Mesendoderm (in vitro differentiated cells): ENCODE data around the gene ATP1A1.
A peak's percentile ranks its signal among the peaks of the same experiment; 100 is the strongest.

Experiments used
- DNase-seq: peaks from one replicate; pipeline ENCODE4 v3.0.0; 2013
- H2AK5ac ChIP-seq: 2 replicates; pipeline ENCODE4 v1.6.1; 2013; ENCODE audit warnings: low read length, inconsistent platforms
- H2BK120ac ChIP-seq: 2 replicates; pipeline ENCODE4 v1.6.1; 2013; ENCODE audit warnings: low read depth, mild to moderate bottlenecking, low read length, moderate library complexity, mixed read lengths
- H2BK15ac ChIP-seq: replicated peaks from 2 replicates; pipeline ENCODE4 v1.6.1; 2013; ENCODE audit warnings: low read depth, mild to moderate bottlenecking, moderate library complexity
- H2BK5ac ChIP-seq: 2 replicates; pipeline ENCODE4 v1.6.1; 2013; ENCODE audit warnings: low read length, inconsistent platforms
- H3K18ac ChIP-seq: 2 replicates; pipeline ENCODE4 v1.6.1; 2013; ENCODE audit warnings: mild to moderate bottlenecking, low read length, mixed read lengths
- H3K23ac ChIP-seq: one replicate; pipeline ENCODE4 v1.6.1; 2013; ENCODE audit warnings: low read length
- H3K27ac ChIP-seq: 2 replicates; pipeline ENCODE4 v1.5.1; 2013; ENCODE audit warnings: low read depth, mild to moderate bottlenecking, inconsistent platforms, low read length, moderate library complexity
- H3K27me3 ChIP-seq: 2 replicates; pipeline ENCODE4 v1.6.1; 2013; ENCODE audit warnings: low read length, control low read depth, mild to moderate bottlenecking, inconsistent platforms; ENCODE audit not compliant: insufficient read depth, poor library complexity
- H3K36me3 ChIP-seq: 2 replicates; pipeline ENCODE4 v1.6.1; 2013; ENCODE audit warnings: low read length, inconsistent platforms; ENCODE audit not compliant: control insufficient read depth, insufficient read depth
- H3K4ac ChIP-seq: one replicate; pipeline ENCODE4 v1.6.1; 2013; ENCODE audit warnings: low read depth, mild to moderate bottlenecking, low read length, moderate library complexity
- H3K4me1 ChIP-seq: 2 replicates; pipeline ENCODE4 v1.6.1; 2013; ENCODE audit warnings: low read depth, low read length, inconsistent platforms; ENCODE audit not compliant: control insufficient read depth
- H3K4me2 ChIP-seq: 2 replicates; pipeline ENCODE4 v1.6.1; 2013; ENCODE audit warnings: low read length
- H3K4me3 ChIP-seq: 2 replicates; pipeline ENCODE4 v1.5.1; 2013; ENCODE audit warnings: mild to moderate bottlenecking, low read length
- H3K56ac ChIP-seq: one replicate; pipeline ENCODE4 v1.6.1; 2013; ENCODE audit warnings: low read length
- H3K79me1 ChIP-seq: 2 replicates; pipeline ENCODE4 v1.6.1; 2013; ENCODE audit warnings: low read length, inconsistent platforms
- H3K79me2 ChIP-seq: 2 replicates; pipeline ENCODE4 v1.6.1; 2013; ENCODE audit warnings: mild to moderate bottlenecking, low read length; ENCODE audit not compliant: control insufficient read depth, insufficient read depth
- H3K9ac ChIP-seq: 2 replicates; pipeline ENCODE4 v1.6.1; 2013; ENCODE audit warnings: low read length, inconsistent platforms
- H4K5ac ChIP-seq: one replicate; pipeline ENCODE4 v1.6.1; 2013; ENCODE audit warnings: low read length
- H4K8ac ChIP-seq: one replicate; pipeline ENCODE4 v1.6.1; 2013; ENCODE audit warnings: low read depth, mild to moderate bottlenecking, control low read depth, low read length, moderate library complexity
- WGBS: extraction: QIAGEN DNeasy Blood & Tissue Kit; methylation state at CpG from one replicate; pipeline ENCODE4 v1.1.7; 2013; ENCODE audit warnings: low lambda C conversion rate, missing lambda C conversion rate; ENCODE audit not compliant: insufficient coverage; ENCODE audit errors: extremely low coverage; 5-methylcytosine and 5-hydroxymethylcytosine counted together

Gene ATP1A1

GRCh38 chr1:116367256-116367945 is 5.6 kb upstream of the ATP1A1 start:
- no peaks in the 10 kb centered on the region for H3K4me1 ChIP-seq
- H2AK5ac ChIP-seq = no peak overlapping the region
- no peak overlapping the region for H3K56ac ChIP-seq
- H3K18ac ChIP-seq = no peak overlapping the region
- no peaks in the 10 kb centered on the region for H3K27me3 ChIP-seq
- H3K4me3 ChIP-seq = no peak overlapping the region
- H3K9ac ChIP-seq = no peak overlapping the region
- H3K36me3 ChIP-seq = no peaks in the 10 kb centered on the region
- H3K4me2 ChIP-seq = no peak overlapping the region
- no peaks in the 10 kb centered on the region for H3K79me2 ChIP-seq
- no peak overlapping the region for H4K5ac ChIP-seq
- no CpG with 5 or more reads among the region's 3 CpGs for WGBS
- no peak for DNase-seq
- no peak overlapping the region for H4K8ac ChIP-seq
- no peak overlapping the region for H2BK15ac ChIP-seq
- no peak overlapping the region for H2BK5ac ChIP-seq
- no peaks in the 10 kb centered on the region for H3K79me1 ChIP-seq
- H3K27ac ChIP-seq = no peak overlapping the region
- no peak overlapping the region for H2BK120ac ChIP-seq
- no peak overlapping the region for H3K23ac ChIP-seq
- no peak overlapping the region for H3K4ac ChIP-seq

GRCh38 chr1:116368241-116368640 is 4.8 kb upstream of the ATP1A1 start:
- Histone ChIP-seq H3K9ac (no peak overlapping the region), H2BK15ac (no peak overlapping the region), H3K79me2 (no peaks in the 10 kb centered on the region), H2BK5ac (no peak overlapping the region), H4K8ac (no peak overlapping the region), H2AK5ac (no peak overlapping the region), H3K79me1 (no peaks in the 10 kb centered on the region), H3K27ac (no peak overlapping the region), H2BK120ac (no peak overlapping the region), H3K4ac (no peak overlapping the region), H3K56ac (no peak overlapping the region), H4K5ac (no peak overlapping the region), H3K27me3 (no peaks in the 10 kb centered on the region), H3K4me3 (no peak overlapping the region), H3K4me1 (no peaks in the 10 kb centered on the region), H3K23ac (no peak overlapping the region), H3K18ac (no peak overlapping the region), H3K4me2 (no peak overlapping the region), H3K36me3 (no peaks in the 10 kb centered on the region)
- DNase-seq = no peak
- WGBS = no CpG with 5 or more reads among the region's 2 CpGs

GRCh38 chr1:116370181-116370580 is 2.9 kb upstream of the ATP1A1 start:
- Histone ChIP-seq H3K4me1 (peaks cover under 1% of the 10 kb centered on the region), H3K4me2 (no peak overlapping the region), H3K23ac (no peak overlapping the region), H3K36me3 (no peaks in the 10 kb centered on the region), H3K4me3 (no peak overlapping the region), H3K56ac (no peak overlapping the region), H3K27ac (no peak overlapping the region), H3K4ac (no peak overlapping the region), H3K79me2 (peaks cover 15% of the 10 kb centered on the region), H2BK15ac (no peak overlapping the region), H2AK5ac (no peak overlapping the region), H3K18ac (no peak overlapping the region), H4K5ac (no peak overlapping the region), H2BK120ac (no peak overlapping the region), H4K8ac (no peak overlapping the region), H3K27me3 (no peaks in the 10 kb centered on the region), H3K9ac (no peak overlapping the region), H3K79me1 (no peaks in the 10 kb centered on the region), H2BK5ac (no peak overlapping the region)
- WGBS = no CpG with 5 or more reads among the region's 2 CpGs
- DNase-seq = no peak

- no peak overlapping the region for H4K8ac ChIP-seq
- no peak for DNase-seq
- H2BK15ac ChIP-seq = no peak overlapping the region
- no peak overlapping the region for H3K4me3 ChIP-seq
- H3K79me1 ChIP-seq = peaks cover 2% of the 10 kb centered on the region
- H3K23ac ChIP-seq = no peak overlapping the region
- H3K4me1 ChIP-seq = peaks cover 6% of the 10 kb centered on the region
- H3K4me2 ChIP-seq = no peak overlapping the region
- peaks cover 30% of the 10 kb centered on the region for H3K79me2 ChIP-seq
- H3K56ac ChIP-seq = no peak overlapping the region
- H2AK5ac ChIP-seq = no peak overlapping the region
- no peak overlapping the region for H4K5ac ChIP-seq
- no CpG with 5 or more reads among the region's 1 CpG for WGBS
- no peak overlapping the region for H2BK120ac ChIP-seq
- no peaks in the 10 kb centered on the region for H3K36me3 ChIP-seq
- H3K27me3 ChIP-seq = no peaks in the 10 kb centered on the region
- no peak overlapping the region for H3K4ac ChIP-seq
- no peak overlapping the region for H3K27ac ChIP-seq
- H3K18ac ChIP-seq = no peak overlapping the region
- no peak overlapping the region for H2BK5ac ChIP-seq
- no peak overlapping the region for H3K9ac ChIP-seq
Measured at GRCh38 chr1:116371752-116372151, 1.3 kb upstream of the ATP1A1 start.

- no peak overlapping the region for H3K4ac ChIP-seq
- no peak overlapping the region for H2BK5ac ChIP-seq
- H2AK5ac ChIP-seq = no peak overlapping the region
- H3K27me3 ChIP-seq = no peaks in the 10 kb centered on the region
- H3K9ac ChIP-seq = peak overlapping the region; percentile 59
- peaks cover 33% of the 10 kb centered on the region for H3K79me2 ChIP-seq
- peaks cover 6% of the 10 kb centered on the region for H3K4me1 ChIP-seq
- H4K5ac ChIP-seq = no peak overlapping the region
- no peak overlapping the region for H3K27ac ChIP-seq
- peak; percentile 43 for DNase-seq
- H3K36me3 ChIP-seq = no peaks in the 10 kb centered on the region
- peak overlapping the region; percentile 44 for H3K4me2 ChIP-seq
- H2BK15ac ChIP-seq = peak overlapping the region; percentile 59
- no peak overlapping the region for H3K4me3 ChIP-seq
- peaks cover 2% of the 10 kb centered on the region for H3K79me1 ChIP-seq
- H4K8ac ChIP-seq = no peak overlapping the region
- H3K18ac ChIP-seq = peak overlapping the region; percentile 68
- peak overlapping the region; percentile 89 for H3K56ac ChIP-seq
- H2BK120ac ChIP-seq = no peak overlapping the region
- no CpG with 5 or more reads among the region's 11 CpGs for WGBS
- H3K23ac ChIP-seq = no peak overlapping the region
Measured at GRCh38 chr1:116372191-116372590, 853 bp upstream of the ATP1A1 start.
